22Rv1 (cell line): ENCODE results near the gene SNED1.

ENCODE experiments used
- H3K27ac ChIP-seq: fragments of 450-650 bp; 2 replicates; pipeline ENCODE4 v1.5.1; 2017
- CTCF ChIP-seq: fragments of 450-650 bp; IDR thresholded peaks from 2 replicates; pipeline ENCODE4 v1.5.1; 2017; ENCODE audit warnings: mild to moderate bottlenecking
- ZFX ChIP-seq: fragments of 450-650 bp; IDR thresholded peaks from 2 replicates; pipeline ENCODE4 v1.6.1; 2017; ENCODE audit warnings: antibody characterized with exemption, borderline replicate concordance

The SNED1 gene

GRCh38 chr2:241063587-241063986 is 65.2 kb downstream of the SNED1 start:
- TF ChIP-seq CTCF (no peak), ZFX (no peak)
- H3K27ac ChIP-seq = no peak overlapping the region

GRCh38 chr2:241064008-241064801 is 65.8 kb downstream of the SNED1 start:
- no peak overlapping the region; the same call in 1 of the 2 replicates for H3K27ac ChIP-seq
- no peak for TF ChIP-seq CTCF
- no peak for TF ChIP-seq ZFX

GRCh38 chr2:241064802-241065354 is 66.5 kb downstream of the SNED1 start:
- no peak for TF ChIP-seq ZFX
- no peak for TF ChIP-seq CTCF
- H3K27ac ChIP-seq = no peak overlapping the region; the same call in 1 of the 2 replicates

GRCh38 chr2:241065355-241065803 is 67.0 kb downstream of the SNED1 start:
- TF ChIP-seq CTCF (no peak), ZFX (no peak)

GRCh38 chr2:241066171-241066892 is 67.9 kb downstream of the SNED1 start:
- no peak for TF ChIP-seq ZFX
- TF ChIP-seq CTCF = no peak
- H3K27ac ChIP-seq = no peak overlapping the region

More at GRCh38 chr2:241065355-241065803, 67.0 kb downstream of the SNED1 start:
- H3K27ac ChIP-seq = no peak overlapping the region

GRCh38 chr2:241066893-241067341 is 68.5 kb downstream of the SNED1 start:
- TF ChIP-seq CTCF = no peak
- no peak for TF ChIP-seq ZFX
- H3K27ac ChIP-seq = no peak overlapping the region
